ENCODE results near the gene MDH1B.
"Not testable (repeated sequence)": the region's sequence is repeated elsewhere in the genome, so short reads cannot be mapped to it uniquely, and the experiment has no call there.

Gene MDH1B

DNA sequence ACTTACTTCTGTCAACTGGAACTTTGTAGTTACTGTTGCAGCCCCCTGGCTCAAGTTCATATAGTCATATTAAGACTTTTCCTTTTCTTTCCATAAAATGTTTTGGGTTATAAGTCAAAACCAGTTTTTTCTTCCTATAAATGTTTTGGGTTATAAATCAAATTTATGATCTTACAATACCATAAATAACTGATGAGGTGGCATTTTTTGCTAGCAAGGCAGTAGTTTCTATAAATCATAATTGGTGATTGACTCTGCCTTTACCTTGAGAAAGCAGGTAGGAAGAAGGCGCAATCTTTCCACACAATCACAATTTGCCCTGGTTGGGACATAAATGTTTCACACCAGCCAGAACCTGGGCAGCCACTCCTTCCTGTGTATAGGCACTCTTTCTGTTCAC lies 41.8 kb downstream of the MDH1B start:
- TF ChIP-seq, protein P1, sequence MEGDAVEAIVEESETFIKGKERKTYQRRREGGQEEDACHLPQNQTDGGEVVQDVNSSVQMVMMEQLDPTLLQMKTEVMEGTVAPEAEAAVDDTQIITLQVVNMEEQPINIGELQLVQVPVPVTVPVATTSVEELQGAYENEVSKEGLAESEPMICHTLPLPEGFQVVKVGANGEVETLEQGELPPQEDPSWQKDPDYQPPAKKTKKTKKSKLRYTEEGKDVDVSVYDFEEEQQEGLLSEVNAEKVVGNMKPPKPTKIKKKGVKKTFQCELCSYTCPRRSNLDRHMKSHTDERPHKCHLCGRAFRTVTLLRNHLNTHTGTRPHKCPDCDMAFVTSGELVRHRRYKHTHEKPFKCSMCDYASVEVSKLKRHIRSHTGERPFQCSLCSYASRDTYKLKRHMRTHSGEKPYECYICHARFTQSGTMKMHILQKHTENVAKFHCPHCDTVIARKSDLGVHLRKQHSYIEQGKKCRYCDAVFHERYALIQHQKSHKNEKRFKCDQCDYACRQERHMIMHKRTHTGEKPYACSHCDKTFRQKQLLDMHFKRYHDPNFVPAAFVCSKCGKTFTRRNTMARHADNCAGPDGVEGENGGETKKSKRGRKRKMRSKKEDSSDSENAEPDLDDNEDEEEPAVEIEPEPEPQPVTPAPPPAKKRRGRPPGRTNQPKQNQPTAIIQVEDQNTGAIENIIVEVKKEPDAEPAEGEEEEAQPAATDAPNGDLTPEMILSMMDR (IDR thresholded peaks at IDR 0.05; ENCODE audit: low read depth, low read length), result no peak
- TF ChIP-seq MYC (IDR thresholded peaks at IDR 0.05; ENCODE audit: low read depth, low read length), result no peak
- TF ChIP-seq, protein P2, sequence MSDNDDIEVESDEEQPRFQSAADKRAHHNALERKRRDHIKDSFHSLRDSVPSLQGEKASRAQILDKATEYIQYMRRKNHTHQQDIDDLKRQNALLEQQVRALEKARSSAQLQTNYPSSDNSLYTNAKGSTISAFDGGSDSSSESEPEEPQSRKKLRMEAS (IDR thresholded peaks at IDR 0.05; ENCODE audit: low read depth, low read length), result no peak
- TF ChIP-seq POLR2A (IDR thresholded peaks at IDR 0.05; ENCODE audit: extremely low read depth, insufficient read length), result no peak
- H3K4me3 ChIP-seq (ENCODE audit: low read depth, low read length), result no peak overlapping the region
- no peak for DNase-seq (ENCODE audit: low read depth)

DNA sequence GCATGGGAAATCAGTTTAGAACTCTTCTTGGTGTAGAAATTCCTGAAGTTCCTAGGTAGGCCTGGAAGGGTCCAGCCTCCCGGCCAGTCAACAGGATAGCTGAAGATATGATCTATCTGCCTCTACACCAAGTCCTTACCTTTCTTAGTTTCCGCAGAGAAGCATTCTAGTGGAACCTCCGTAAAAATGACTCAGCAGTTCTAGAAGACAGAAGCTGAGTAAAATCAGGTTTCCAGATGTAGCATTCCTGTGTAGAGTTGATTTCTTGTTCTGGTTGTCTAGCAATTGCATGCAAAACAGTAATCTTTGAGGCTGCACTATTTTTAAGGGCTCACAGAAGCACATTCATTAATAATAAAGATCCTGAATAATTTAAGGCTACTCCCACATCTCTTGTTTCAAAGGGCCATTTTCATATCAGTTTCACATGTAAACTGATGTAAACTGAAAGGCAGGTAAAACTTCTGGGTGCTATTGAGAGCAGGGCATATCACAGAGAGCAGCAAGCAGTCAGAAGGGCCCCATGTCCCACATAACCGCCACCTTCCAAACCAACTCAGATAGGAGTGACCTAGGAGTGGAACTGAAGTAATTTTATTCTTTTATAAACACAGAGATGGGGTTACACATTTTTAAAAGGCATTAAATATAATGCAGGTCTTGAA lies 43.7 kb downstream of the MDH1B start:
- no peak for DNase-seq (ENCODE audit: low read depth)
- TF ChIP-seq, protein P1 (IDR thresholded peaks at IDR 0.05; ENCODE audit: low read depth, low read length), result no peak
- TF ChIP-seq POLR2A (IDR thresholded peaks at IDR 0.05; ENCODE audit: extremely low read depth, insufficient read length) (no peak), MYC (IDR thresholded peaks at IDR 0.05; ENCODE audit: low read depth, low read length) (no peak)
- TF ChIP-seq, protein P2 (IDR thresholded peaks at IDR 0.05; ENCODE audit: low read depth, low read length), result no peak
- no peak overlapping the region for H3K4me3 ChIP-seq (ENCODE audit: low read depth, low read length)

DNA sequence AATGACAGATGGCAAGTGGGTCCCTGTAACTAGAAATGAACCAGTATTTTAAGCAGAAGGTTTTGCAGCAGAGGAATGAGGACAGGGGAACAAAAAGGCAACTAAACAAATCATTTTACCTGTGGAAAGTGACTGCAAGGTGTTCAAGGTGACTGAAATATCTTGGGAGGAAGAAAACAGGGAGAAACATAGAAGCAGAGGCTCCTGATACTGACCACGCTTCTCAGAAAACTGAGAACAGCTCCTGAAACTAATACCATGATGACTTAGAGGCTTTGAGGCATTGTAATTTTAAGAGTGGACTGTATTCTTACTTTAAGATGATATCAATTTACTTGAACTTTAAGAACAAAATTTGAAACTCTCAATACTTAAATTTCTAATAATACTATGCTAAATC lies 46.8 kb downstream of the MDH1B start, which contains the start of gene DYTN:
TSS of gene DYTN (minus strand) at position 101 of the 400 bp plus-strand sequence. CDS start 117 bp downstream, outside the sequence.
- no peak for DNase-seq (ENCODE audit: low read depth)
- TF ChIP-seq POLR2A (IDR thresholded peaks at IDR 0.05; ENCODE audit: extremely low read depth, insufficient read length), result no peak
- no peak for TF ChIP-seq MYC (IDR thresholded peaks at IDR 0.05; ENCODE audit: low read depth, low read length)
- TF ChIP-seq, protein P2 (IDR thresholded peaks at IDR 0.05; ENCODE audit: low read depth, low read length), result no peak
- TF ChIP-seq, protein P1 (IDR thresholded peaks at IDR 0.05; ENCODE audit: low read depth, low read length), result no peak
- H3K4me3 ChIP-seq (ENCODE audit: low read depth, low read length), result no peak within 1 kb of the TSS

DNA sequence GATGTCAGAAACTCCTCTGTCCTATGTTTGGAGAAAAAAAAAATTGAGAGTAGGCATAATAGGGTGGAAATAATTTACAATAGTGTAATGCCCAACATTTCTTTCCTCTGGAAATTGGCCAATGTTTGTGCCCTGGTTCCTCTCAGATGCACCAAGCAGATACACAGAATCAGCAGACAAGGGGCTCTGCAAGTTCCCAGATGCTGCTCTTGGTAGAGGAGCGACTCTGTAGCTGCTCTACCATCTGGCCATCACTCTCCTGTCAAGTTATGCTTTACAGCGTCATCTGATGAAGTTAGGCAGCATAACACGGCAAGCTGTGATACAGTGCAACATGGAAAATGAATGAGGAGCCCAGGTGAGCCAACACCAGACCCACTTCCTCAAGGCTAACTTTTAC lies 48.5 kb downstream of the MDH1B start:
- H3K4me3 ChIP-seq (ENCODE audit: low read depth, low read length), result no peak overlapping the region
- TF ChIP-seq POLR2A (IDR thresholded peaks at IDR 0.05; ENCODE audit: extremely low read depth, insufficient read length), result no peak
- TF ChIP-seq, protein P2 (IDR thresholded peaks at IDR 0.05; ENCODE audit: low read depth, low read length), result no peak
- TF ChIP-seq, protein P1 (IDR thresholded peaks at IDR 0.05; ENCODE audit: low read depth, low read length), result no peak
- no peak for DNase-seq (ENCODE audit: low read depth)

DNA sequence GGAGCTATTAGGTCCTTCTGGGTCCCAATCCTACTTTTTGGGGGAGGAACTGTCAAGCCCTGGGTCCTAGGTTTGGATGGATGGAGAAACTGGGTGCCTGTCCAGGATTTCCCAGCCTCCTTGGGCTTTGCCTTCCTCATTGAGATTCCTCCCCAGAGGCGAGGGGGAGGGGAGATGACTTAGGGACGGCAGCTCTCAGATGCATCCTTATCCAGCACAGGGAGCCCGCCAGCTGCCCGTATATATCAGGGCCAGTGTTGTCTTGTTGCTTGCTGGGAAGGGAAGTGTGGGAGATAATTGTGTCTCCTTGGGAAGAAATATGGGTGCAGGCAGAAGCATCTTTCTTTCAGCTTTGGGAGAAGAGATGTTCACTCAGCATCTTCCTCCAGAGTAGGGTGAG lies 49.9 kb downstream of the MDH1B start:
- not testable (repeated sequence) for DNase-seq (ENCODE audit: low read depth); H3K4me3 ChIP-seq (ENCODE audit: low read depth, low read length)

DNA sequence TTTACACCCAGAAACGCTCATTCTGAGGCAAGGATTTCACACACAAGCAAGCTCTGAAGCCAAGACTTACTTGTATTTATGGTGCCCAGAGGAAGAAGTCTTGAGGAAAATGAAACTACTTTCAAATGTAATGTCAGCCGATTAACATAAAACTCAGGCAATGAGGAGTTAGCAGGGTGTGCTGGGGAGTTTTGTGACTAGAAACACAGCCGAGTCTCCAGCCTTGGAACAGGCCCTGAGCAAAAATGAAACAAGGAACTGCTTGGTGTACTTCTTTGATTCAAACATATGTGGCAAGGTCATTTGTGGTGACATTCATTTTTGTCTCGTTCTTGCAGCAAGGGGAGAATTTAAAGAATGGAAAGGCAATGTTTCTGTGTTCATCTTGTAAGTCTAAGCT lies 51.4 kb downstream of the MDH1B start:
- DNase-seq (ENCODE audit: low read depth), result peak; percentile 17
- no peak for TF ChIP-seq POLR2A (IDR thresholded peaks at IDR 0.05; ENCODE audit: extremely low read depth, insufficient read length)
- TF ChIP-seq, protein P2 (IDR thresholded peaks at IDR 0.05; ENCODE audit: low read depth, low read length), result no peak
- no peak overlapping the region for H3K4me3 ChIP-seq (ENCODE audit: low read depth, low read length)

DNA sequence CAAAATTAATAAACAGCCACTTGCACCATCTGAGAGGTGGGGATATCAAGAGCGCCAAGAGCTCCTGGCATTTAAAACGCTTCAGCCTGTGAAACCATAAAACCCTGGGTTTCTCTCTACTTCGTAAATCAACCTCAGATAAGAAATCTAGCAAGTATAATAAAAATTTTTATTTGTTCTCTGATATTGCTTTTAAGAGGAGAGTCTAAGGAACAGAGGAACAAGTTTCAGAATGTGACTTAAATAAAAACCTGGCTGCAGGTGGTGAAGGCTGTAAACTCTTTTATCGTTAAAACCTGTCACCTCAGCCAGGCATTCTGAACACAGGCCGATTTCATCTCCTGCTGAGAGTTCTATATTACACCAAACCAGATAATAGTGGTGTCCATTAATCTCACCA lies 56.8 kb downstream of the MDH1B start:
- H3K4me3 ChIP-seq (ENCODE audit: low read depth, low read length), result no peak overlapping the region
- TF ChIP-seq, protein P2 (IDR thresholded peaks at IDR 0.05; ENCODE audit: low read depth, low read length), result no peak
- TF ChIP-seq, protein P1 (IDR thresholded peaks at IDR 0.05; ENCODE audit: low read depth, low read length), result no peak
- TF ChIP-seq POLR2A (IDR thresholded peaks at IDR 0.05; ENCODE audit: extremely low read depth, insufficient read length), result no peak
- TF ChIP-seq MYC (IDR thresholded peaks at IDR 0.05; ENCODE audit: low read depth, low read length), result no peak
- DNase-seq (ENCODE audit: low read depth), result no peak

Data from NB4 (cell line).